ENCODE results near the gene ACOT11. TPM values are rescaled to one million over a fixed set of nuclear protein-coding genes. Genes with fewer than 3 reads are reported as not detected.

Gene ACOT11
- polyA plus RNA-seq, 1 of the 3 experiments (the other 2 are of a cell fraction) = 6.9 TPM

- H3K27ac ChIP-seq (ENCODE audit: low read depth in 2 of 2, low read length in 1 of 2) = no peak overlapping the region
- H3K9ac ChIP-seq = no peak overlapping the region
- no peaks in the 10 kb centered on the region for H3F3A ChIP-seq (replicated peaks; ENCODE audit: insufficient read depth)
- no peak for TF ChIP-seq RAD21 (IDR thresholded peaks at IDR 0.05; ENCODE audit: low read length)
- no peak for TF ChIP-seq TCF12 (IDR thresholded peaks at IDR 0.05)
- TF ChIP-seq NFIC (IDR thresholded peaks at IDR 0.05; ENCODE audit: borderline replicate concordance) = no peak
- no peak for TF ChIP-seq SIN3A (IDR thresholded peaks at IDR 0.05; ENCODE audit: borderline replicate concordance, low read depth, low read length)
- no peak for TF ChIP-seq USF2 (IDR thresholded peaks at IDR 0.05; ENCODE audit: borderline replicate concordance, low read depth, low read length)
- TF ChIP-seq MAX (IDR thresholded peaks at IDR 0.05; ENCODE audit: low read depth) = no peak
- no peak for TF ChIP-seq NRF1 (IDR thresholded peaks at IDR 0.05; ENCODE audit: low read depth, low read length)
- TF ChIP-seq YY1 (IDR thresholded peaks at IDR 0.05; ENCODE audit: low read depth) = no peak
- no peak for TF ChIP-seq SMC3 (IDR thresholded peaks at IDR 0.05; ENCODE audit: low read depth, low read length)
- no peak for TF ChIP-seq ZBTB33 (IDR thresholded peaks at IDR 0.05; ENCODE audit: borderline replicate concordance, low read depth)
- no peak for TF ChIP-seq CTCF (IDR thresholded peaks at IDR 0.05)
- no peak for TF ChIP-seq PBX3 (IDR thresholded peaks at IDR 0.05)
- no peak for TF ChIP-seq MXI1 (IDR thresholded peaks at IDR 0.05; ENCODE audit: low read depth, low read length)
- TF ChIP-seq IRF3 (IDR thresholded peaks at IDR 0.05; ENCODE audit: low read depth, low read length) = no peak
- no peak for TF ChIP-seq TEAD4 (IDR thresholded peaks at IDR 0.05; ENCODE audit: borderline replicate concordance, insufficient read depth)
- TF ChIP-seq FOXM1 (IDR thresholded peaks at IDR 0.05; ENCODE audit: low read depth) = no peak
- TF ChIP-seq FOXJ3 (CRISPR knock-in tag; IDR thresholded peaks at IDR 0.05) = no peak
- no peak for TF ChIP-seq RCOR1 (IDR thresholded peaks at IDR 0.05; ENCODE audit: low read length)
- no peak overlapping the region for H2AFZ ChIP-seq (ENCODE audit: low read depth)
- H3K4me3 ChIP-seq (ENCODE audit: low read depth in 2 of 2, low read length in 1 of 2) = no peak overlapping the region
- H3K4me1 ChIP-seq (ENCODE audit: control insufficient read depth in 1 of 2, insufficient read depth in 2 of 2, low read depth in 1 of 2, low read length in 1 of 2) = peaks cover 7 to 50% of the 10 kb centered on the region in 2 experiments; a peak in 3 of 4 replicates
- no peak for DNase-seq
- no peaks in the 10 kb centered on the region for H3K9me3 ChIP-seq
- CTCF ChIA-PET = interaction anchor here (1.1 kb wide), 2 partner anchors 14 to 29 kb away, joined by 3 read pairs; no protein-coding TSS in a partner anchor
- 92% methylated on average over 4 of the region's 4 CpGs for WGBS (ENCODE audit: low lambda C conversion rate)
- H3K36me3 ChIP-seq (replicated peaks in 1 of 2; ENCODE audit: control insufficient read depth in 1 of 2, insufficient read depth in 2 of 2, low read length in 1 of 2) = no peaks in the 10 kb centered on the region
- H3K4me2 ChIP-seq = no peak overlapping the region
- no peaks in the 10 kb centered on the region for H3K27me3 ChIP-seq (ENCODE audit: insufficient read depth)
- POLR2A ChIA-PET = interaction anchor here (0.7 to 0.9 kb wide), 2 partner anchors 31 to 48 kb away, joined by 3 to 4 read pairs; no protein-coding TSS in a partner anchor
- no peaks in the 10 kb centered on the region for H3K9me2 ChIP-seq
- no peaks in the 10 kb centered on the region for H4K20me1 ChIP-seq (ENCODE audit: insufficient read depth)
- H3K79me2 ChIP-seq (ENCODE audit: insufficient read depth) = no peaks in the 10 kb centered on the region
Observed at GRCh38 chr1:54579337-54579781, 31.3 kb downstream of the ACOT11 start.
